ENCODE measurements around the gene CPSF4. TPM values are rescaled to one million over a fixed set of nuclear protein-coding genes. Genes with fewer than 3 reads are reported as not detected.
A peak's percentile ranks its signal among the peaks of the same experiment; 100 is the strongest.

Gene CPSF4
- total RNA-seq, 1 donor from 2014 or later: 38.0 TPM

- no peak for DNase-seq (ENCODE audit: low spot score in 2 of 2)
- Histone ChIP-seq H3K4me3 (no peak overlapping the region), H3K9me3 (no peaks in the 10 kb centered on the region), H3K27me3 (no peaks in the 10 kb centered on the region), H3K36me3 (peaks cover 6 to 34% of the 10 kb centered on the region in 2 donors), H3K27ac (no peak overlapping the region), H3K4me1 (no peaks in the 10 kb centered on the region)
- TF ChIP-seq CTCF (IDR thresholded peaks at IDR 0.05): no peak
- intact Hi-C loops (cut with DNase I): no loop called here
Measured at GRCh38 chr7:99485094-99485493, 46.4 kb downstream of the CPSF4 start.

DNA sequence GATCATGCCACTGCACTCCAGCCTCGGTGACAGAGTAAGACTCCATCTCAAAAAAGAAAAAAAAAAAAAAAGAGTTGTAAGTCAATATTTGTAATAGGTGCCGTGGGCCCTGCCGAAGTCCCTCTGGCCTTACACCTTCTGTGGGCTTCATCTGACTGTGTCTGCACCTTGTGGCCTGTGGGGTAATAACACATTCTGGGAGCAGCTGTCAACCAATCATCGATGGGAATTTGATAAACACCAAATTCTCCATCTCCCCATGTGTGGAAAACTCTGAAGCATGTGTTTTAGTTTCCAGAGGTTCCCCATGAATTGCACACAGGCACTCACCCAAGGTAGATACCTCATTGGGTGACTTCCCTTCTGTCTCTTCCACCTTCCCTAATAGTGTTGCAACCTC lies 50.5 kb downstream of the CPSF4 start:
- Histone ChIP-seq H3K4me1 (no peaks in the 10 kb centered on the region), H3K27ac (no peak overlapping the region), H3K4me3 (no peak overlapping the region), H3K36me3 (peaks cover 26 to 44% of the 10 kb centered on the region in 2 donors), H3K9me3 (peaks cover 11 to 14% of the 10 kb centered on the region in 2 donors), H3K27me3 (no peaks in the 10 kb centered on the region)
- intact Hi-C loops (cut with DNase I): no loop called here
- no peak for DNase-seq (ENCODE audit: low spot score in 2 of 2)
- no peak for TF ChIP-seq CTCF (IDR thresholded peaks at IDR 0.05)

- intact Hi-C loops (cut with DNase I): no loop called here
- Histone ChIP-seq H3K4me3 (no peak overlapping the region), H3K27ac (no peak overlapping the region), H3K9me3 (peaks cover 18 to 21% of the 10 kb centered on the region in 2 donors), H3K36me3 (peaks cover 37 to 47% of the 10 kb centered on the region in 2 donors), H3K27me3 (no peaks in the 10 kb centered on the region), H3K4me1 (no peaks in the 10 kb centered on the region)
- DNase-seq (ENCODE audit: low spot score in 2 of 2): no peak
- TF ChIP-seq CTCF (IDR thresholded peaks at IDR 0.05): no peak
Measured at GRCh38 chr7:99490878-99491277, 52.1 kb downstream of the CPSF4 start.

GRCh38 chr7:99493823-99494222 lies 55.1 kb downstream of the CPSF4 start:
- Histone ChIP-seq H3K27ac (no peak overlapping the region), H3K9me3 (peaks cover 18 to 21% of the 10 kb centered on the region in 2 donors), H3K36me3 (peaks cover 41 to 69% of the 10 kb centered on the region in 2 donors), H3K4me1 (peaks cover 7 to 19% of the 10 kb centered on the region in 2 donors), H3K27me3 (no peaks in the 10 kb centered on the region), H3K4me3 (no peak overlapping the region)
- intact Hi-C loops (cut with DNase I): no loop called here
- TF ChIP-seq CTCF (IDR thresholded peaks at IDR 0.05): no peak
- DNase-seq (ENCODE audit: low spot score in 2 of 2): no peak

GRCh38 chr7:99497766-99498545 lies 59.2 kb downstream of the CPSF4 start:
- H3K4me1 ChIP-seq: peaks cover 14 to 30% of the 10 kb centered on the region in 2 donors
- H3K27me3 ChIP-seq: no peaks in the 10 kb centered on the region
- intact Hi-C loops (cut with DNase I): no loop called here
- H3K27ac ChIP-seq: no peak overlapping the region
- H3K36me3 ChIP-seq: peaks cover 32 to 53% of the 10 kb centered on the region in 2 donors
- no peak for TF ChIP-seq CTCF (IDR thresholded peaks at IDR 0.05)
- H3K9me3 ChIP-seq: peaks cover 16 to 21% of the 10 kb centered on the region in 2 donors
- H3K4me3 ChIP-seq: peak overlapping the region; percentile 78 to 81
- DNase-seq (ENCODE audit: low spot score in 2 of 2): no peak
